Parathyroid adenoma (tissue), 2 donors: Measurements from ENCODE around the gene TAF7.

ENCODE experiments used
- H2AFZ ChIP-seq: fragments of 300-600 bp; sonication (generic); one replicate; pipeline ENCODE4 v1.7.0; 2017; ENCODE audit warnings: antibody characterized with exemption, mild to moderate bottlenecking
- H3K27ac ChIP-seq: fragments of 300-600 bp; sonication (generic); one replicate; pipeline ENCODE4 v1.7.0; 2017
- H3K27me3 ChIP-seq: fragments of 300-600 bp; sonication (generic); one replicate; pipeline ENCODE4 v1.7.0; 2017; ENCODE audit warnings: low read length; ENCODE audit not compliant: control insufficient read depth, insufficient read depth
- H3K36me3 ChIP-seq: fragments of 300-600 bp; sonication (generic); one replicate; pipeline ENCODE4 v1.7.0; 2017; ENCODE audit warnings: low read length; ENCODE audit not compliant: control insufficient read depth, insufficient read depth
- H3K4me1 ChIP-seq: fragments of 300-600 bp; sonication (generic); one replicate; pipeline ENCODE4 v1.7.0; 2017; ENCODE audit warnings: control low read depth
- H3K4me2 ChIP-seq: fragments of 300-600 bp; sonication (generic); one replicate; pipeline ENCODE4 v1.7.0; 2017; ENCODE audit warnings: low read length
- H3K4me3 ChIP-seq: fragments of 300-600 bp; sonication (generic); one replicate; pipeline ENCODE4 v1.7.0; 2017; ENCODE audit warnings: low read depth, low read length
- H3K79me2 ChIP-seq: fragments of 300-600 bp; sonication (generic); one replicate; pipeline ENCODE4 v1.7.0; 2017; ENCODE audit warnings: control low read depth
- H3K9ac ChIP-seq: fragments of 300-600 bp; sonication (generic); one replicate; pipeline ENCODE4 v1.7.0; 2017; ENCODE audit warnings: mild to moderate bottlenecking
- H3K9me3 ChIP-seq: fragments of 300-600 bp; sonication (generic); one replicate; pipeline ENCODE4 v1.7.0; 2017; ENCODE audit warnings: low read length; ENCODE audit not compliant: control insufficient read depth
- TF ChIP-seq, protein P1 (sequence below): fragments of 300-600 bp; sonication (generic); IDR thresholded peaks from one replicate; pipeline ENCODE4 v1.7.0; 2017; ENCODE audit warnings: antibody characterized with exemption, mild to moderate bottlenecking
- donor health status: primary hyperparathyroidism.

TAF7 gene

DNA sequence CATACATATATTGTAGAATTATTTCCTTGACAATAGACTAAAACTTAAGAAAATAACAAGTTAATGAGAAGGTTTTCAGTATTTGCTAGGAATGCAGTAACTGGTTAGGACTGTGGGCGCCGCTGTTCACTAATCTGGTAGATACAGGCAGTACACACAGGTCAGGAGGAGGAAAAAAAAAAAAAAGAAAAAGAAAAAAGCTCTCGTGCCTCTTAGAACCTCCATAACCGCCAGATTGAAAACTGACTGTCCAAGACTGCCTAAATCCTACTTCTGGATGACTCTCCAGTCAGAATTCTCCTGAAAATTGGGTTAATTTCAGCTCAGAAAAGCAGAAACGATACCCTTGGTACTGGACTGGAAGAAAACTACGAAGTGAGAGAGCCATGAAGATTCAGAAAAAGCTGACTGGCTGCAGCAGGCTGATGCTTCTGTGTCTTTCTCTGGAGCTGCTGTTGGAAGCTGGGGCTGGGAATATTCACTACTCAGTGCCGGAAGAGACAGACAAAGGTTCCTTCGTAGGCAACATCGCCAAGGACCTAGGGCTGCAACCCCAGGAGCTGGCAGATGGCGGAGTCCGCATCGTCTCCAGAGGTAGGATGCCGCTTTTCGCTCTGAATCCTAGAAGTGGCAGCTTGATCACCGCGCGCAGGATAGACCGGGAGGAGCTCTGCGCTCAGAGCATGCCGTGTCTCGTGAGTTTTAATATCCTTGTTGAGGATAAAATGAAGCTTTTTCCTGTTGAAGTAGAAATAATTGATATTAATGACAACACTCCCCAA lies 9.9 kb upstream of the TAF7 start, which contains the start of gene PCDHGA1:
PCDHGA1 (plus strand) TSS at position 216 of the 782 bp plus-strand sequence.
- Histone ChIP-seq H2AFZ (no peak within 1 kb of the TSS), H3K36me3 (no peaks in the 10 kb centered on the region), H3K79me2 (no peaks in the 10 kb centered on the region), H3K27me3 (no peaks in the 10 kb centered on the region), H3K9ac (no peak within 1 kb of the TSS), H3K4me3 (no peak within 1 kb of the TSS), H3K4me2 (no peak within 1 kb of the TSS), H3K9me3 (no peaks in the 10 kb centered on the region), H3K4me1 (no peaks in the 10 kb centered on the region), H3K27ac (no peak within 1 kb of the TSS)
- TF ChIP-seq, protein P1, sequence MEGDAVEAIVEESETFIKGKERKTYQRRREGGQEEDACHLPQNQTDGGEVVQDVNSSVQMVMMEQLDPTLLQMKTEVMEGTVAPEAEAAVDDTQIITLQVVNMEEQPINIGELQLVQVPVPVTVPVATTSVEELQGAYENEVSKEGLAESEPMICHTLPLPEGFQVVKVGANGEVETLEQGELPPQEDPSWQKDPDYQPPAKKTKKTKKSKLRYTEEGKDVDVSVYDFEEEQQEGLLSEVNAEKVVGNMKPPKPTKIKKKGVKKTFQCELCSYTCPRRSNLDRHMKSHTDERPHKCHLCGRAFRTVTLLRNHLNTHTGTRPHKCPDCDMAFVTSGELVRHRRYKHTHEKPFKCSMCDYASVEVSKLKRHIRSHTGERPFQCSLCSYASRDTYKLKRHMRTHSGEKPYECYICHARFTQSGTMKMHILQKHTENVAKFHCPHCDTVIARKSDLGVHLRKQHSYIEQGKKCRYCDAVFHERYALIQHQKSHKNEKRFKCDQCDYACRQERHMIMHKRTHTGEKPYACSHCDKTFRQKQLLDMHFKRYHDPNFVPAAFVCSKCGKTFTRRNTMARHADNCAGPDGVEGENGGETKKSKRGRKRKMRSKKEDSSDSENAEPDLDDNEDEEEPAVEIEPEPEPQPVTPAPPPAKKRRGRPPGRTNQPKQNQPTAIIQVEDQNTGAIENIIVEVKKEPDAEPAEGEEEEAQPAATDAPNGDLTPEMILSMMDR: no peak

- no peak overlapping the region for H2AFZ ChIP-seq
- no peak overlapping the region for H3K27ac ChIP-seq
- H3K79me2 ChIP-seq: no peaks in the 10 kb centered on the region
- no peaks in the 10 kb centered on the region for H3K36me3 ChIP-seq
- H3K4me3 ChIP-seq: no peak overlapping the region
- no peak overlapping the region for H3K9ac ChIP-seq
- H3K9me3 ChIP-seq: no peaks in the 10 kb centered on the region
- no peaks in the 10 kb centered on the region for H3K4me1 ChIP-seq
- TF ChIP-seq, protein P1: no peak
- no peaks in the 10 kb centered on the region for H3K27me3 ChIP-seq
- no peak overlapping the region for H3K4me2 ChIP-seq
Measured at GRCh38 chr5:141328231-141328630, 7.6 kb upstream of the TAF7 start.

DNA sequence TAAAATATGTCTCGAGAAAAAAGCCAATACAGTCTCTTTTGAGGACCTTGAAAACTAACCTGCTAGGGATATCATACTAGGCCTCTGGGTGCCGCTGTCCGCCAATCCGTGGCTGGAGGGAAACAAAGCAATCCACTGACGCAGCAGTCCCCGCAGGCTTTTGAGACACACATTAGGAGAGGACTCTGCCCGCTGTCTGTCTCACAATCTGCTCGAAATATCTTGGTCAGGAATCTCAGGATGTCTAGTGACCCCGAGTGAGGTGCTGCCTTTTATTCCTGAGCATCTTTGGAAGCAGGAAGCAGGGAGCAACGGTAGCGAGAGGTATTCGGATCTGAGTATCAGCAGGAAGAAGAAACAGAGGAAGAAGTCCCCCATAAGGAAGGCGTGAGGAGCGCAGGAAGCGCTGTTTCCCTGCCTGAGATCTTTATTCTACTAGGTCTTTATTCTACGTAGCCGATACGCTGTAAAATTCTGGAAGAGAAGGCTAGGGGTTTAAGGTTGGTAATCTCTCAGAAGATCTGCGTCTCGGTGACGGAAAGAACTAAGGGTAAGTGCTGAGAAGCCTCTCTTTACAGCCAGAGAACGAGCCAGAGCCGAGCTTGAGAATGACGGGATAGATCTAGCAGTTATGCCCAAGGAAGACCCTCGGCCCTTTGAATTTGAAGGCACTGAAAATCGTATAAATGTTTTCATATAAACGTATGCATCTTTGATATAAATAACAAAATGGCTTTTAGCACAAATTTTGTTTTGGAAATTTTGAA lies 5.7 kb upstream of the TAF7 start:
- H3K36me3 ChIP-seq: peaks cover 5% of the 10 kb centered on the region
- peak overlapping the region; percentile 67 for H3K4me2 ChIP-seq
- H3K4me3 ChIP-seq: peak overlapping the region; percentile 52
- H3K9me3 ChIP-seq: peaks cover 1% of the 10 kb centered on the region
- TF ChIP-seq, protein P1: peak; percentile 71
- H3K27ac ChIP-seq: peak overlapping the region; percentile 84
- no peaks in the 10 kb centered on the region for H3K79me2 ChIP-seq
- H3K27me3 ChIP-seq: no peaks in the 10 kb centered on the region
- no peaks in the 10 kb centered on the region for H3K4me1 ChIP-seq
- H3K9ac ChIP-seq: peak overlapping the region; percentile 16
- H2AFZ ChIP-seq: peak overlapping the region; percentile 87

GRCh38 chr5:141322261-141322660 lies 1.7 kb upstream of the TAF7 start:
- Histone ChIP-seq H3K4me1 (peaks cover 5% of the 10 kb centered on the region), H2AFZ (no peak overlapping the region), H3K9ac (no peak overlapping the region), H3K79me2 (peaks cover 13% of the 10 kb centered on the region), H3K9me3 (peaks cover 30% of the 10 kb centered on the region), H3K36me3 (peaks cover 32% of the 10 kb centered on the region), H3K4me3 (no peak overlapping the region), H3K4me2 (no peak overlapping the region), H3K27ac (no peak overlapping the region), H3K27me3 (no peaks in the 10 kb centered on the region)
- TF ChIP-seq, protein P1: no peak
